ENCODE data around the gene EML6.

EML6 gene

GRCh38 chr2:54897420-54898310 is 174.2 kb downstream of the EML6 start:
- H2AFZ ChIP-seq (ENCODE audit: low read depth, low read length), result no peak overlapping the region
- H3K4me1 ChIP-seq (ENCODE audit: insufficient read depth, low read length), result no peaks in the 10 kb centered on the region
- no peaks in the 10 kb centered on the region for H3K9me3 ChIP-seq (ENCODE audit: low read length)
- H3K36me3 ChIP-seq (ENCODE audit: insufficient read depth, low read length), result no peaks in the 10 kb centered on the region
- no peaks in the 10 kb centered on the region for H3K27me3 ChIP-seq (ENCODE audit: insufficient read depth, low read length)
- no peak overlapping the region for H3K4me3 ChIP-seq (ENCODE audit: low read length)

- Histone ChIP-seq H2AFZ (ENCODE audit: low read depth, low read length) (no peak overlapping the region), H3K4me1 (ENCODE audit: insufficient read depth, low read length) (no peaks in the 10 kb centered on the region), H3K36me3 (ENCODE audit: insufficient read depth, low read length) (no peaks in the 10 kb centered on the region), H3K4me3 (ENCODE audit: low read length) (no peak overlapping the region), H3K9me3 (ENCODE audit: low read length) (no peaks in the 10 kb centered on the region), H3K27me3 (ENCODE audit: insufficient read depth, low read length) (no peaks in the 10 kb centered on the region)
Observed at GRCh38 chr2:54898456-54899226, 175.2 kb downstream of the EML6 start.

- Histone ChIP-seq H3K9me3 (ENCODE audit: low read length) (no peaks in the 10 kb centered on the region), H3K4me3 (ENCODE audit: low read length) (no peak overlapping the region), H2AFZ (ENCODE audit: low read depth, low read length) (no peak overlapping the region), H3K4me1 (ENCODE audit: insufficient read depth, low read length) (no peaks in the 10 kb centered on the region), H3K36me3 (ENCODE audit: insufficient read depth, low read length) (no peaks in the 10 kb centered on the region), H3K27me3 (ENCODE audit: insufficient read depth, low read length) (no peaks in the 10 kb centered on the region)
Observed at GRCh38 chr2:54899576-54900200, 176.2 kb downstream of the EML6 start.

- no peaks in the 10 kb centered on the region for H3K4me1 ChIP-seq (ENCODE audit: insufficient read depth, low read length)
- no peaks in the 10 kb centered on the region for H3K9me3 ChIP-seq (ENCODE audit: low read length)
- no peaks in the 10 kb centered on the region for H3K36me3 ChIP-seq (ENCODE audit: insufficient read depth, low read length)
- no peaks in the 10 kb centered on the region for H3K27me3 ChIP-seq (ENCODE audit: insufficient read depth, low read length)
- H3K4me3 ChIP-seq (ENCODE audit: low read length), result no peak overlapping the region
- H2AFZ ChIP-seq (ENCODE audit: low read depth, low read length), result no peak overlapping the region
Observed at GRCh38 chr2:54901224-54901986, 177.9 kb downstream of the EML6 start.

GRCh38 chr2:54902763-54903162 is 179.3 kb downstream of the EML6 start:
- Histone ChIP-seq H3K36me3 (ENCODE audit: insufficient read depth, low read length) (no peaks in the 10 kb centered on the region), H3K4me1 (ENCODE audit: insufficient read depth, low read length) (no peaks in the 10 kb centered on the region), H3K9me3 (ENCODE audit: low read length) (no peaks in the 10 kb centered on the region), H3K27me3 (ENCODE audit: insufficient read depth, low read length) (no peaks in the 10 kb centered on the region), H3K4me3 (ENCODE audit: low read length) (no peak overlapping the region), H2AFZ (ENCODE audit: low read depth, low read length) (no peak overlapping the region)

- Histone ChIP-seq H3K27me3 (ENCODE audit: insufficient read depth, low read length) (no peaks in the 10 kb centered on the region), H3K36me3 (ENCODE audit: insufficient read depth, low read length) (no peaks in the 10 kb centered on the region), H2AFZ (ENCODE audit: low read depth, low read length) (no peak overlapping the region), H3K4me1 (ENCODE audit: insufficient read depth, low read length) (no peaks in the 10 kb centered on the region), H3K4me3 (ENCODE audit: low read length) (no peak overlapping the region), H3K9me3 (ENCODE audit: low read length) (no peaks in the 10 kb centered on the region)
Observed at GRCh38 chr2:54903736-54904554, 180.5 kb downstream of the EML6 start.

GRCh38 chr2:54904836-54905235 is 181.4 kb downstream of the EML6 start:
- Histone ChIP-seq H3K27me3 (ENCODE audit: insufficient read depth, low read length) (no peaks in the 10 kb centered on the region), H3K36me3 (ENCODE audit: insufficient read depth, low read length) (no peaks in the 10 kb centered on the region), H3K9me3 (ENCODE audit: low read length) (no peaks in the 10 kb centered on the region), H3K4me1 (ENCODE audit: insufficient read depth, low read length) (no peaks in the 10 kb centered on the region), H3K4me3 (ENCODE audit: low read length) (no peak overlapping the region), H2AFZ (ENCODE audit: low read depth, low read length) (no peak overlapping the region)

- H3K9me3 ChIP-seq (ENCODE audit: low read length), result no peaks in the 10 kb centered on the region
- no peaks in the 10 kb centered on the region for H3K27me3 ChIP-seq (ENCODE audit: insufficient read depth, low read length)
- no peaks in the 10 kb centered on the region for H3K4me1 ChIP-seq (ENCODE audit: insufficient read depth, low read length)
- no peak overlapping the region for H3K4me3 ChIP-seq (ENCODE audit: low read length)
- H3K36me3 ChIP-seq (ENCODE audit: insufficient read depth, low read length), result no peaks in the 10 kb centered on the region
- no peak overlapping the region for H2AFZ ChIP-seq (ENCODE audit: low read depth, low read length)
Observed at GRCh38 chr2:54906716-54907115, 183.3 kb downstream of the EML6 start.

GRCh38 chr2:54907663-54908062 is 184.2 kb downstream of the EML6 start:
- Histone ChIP-seq H3K27me3 (ENCODE audit: insufficient read depth, low read length) (no peaks in the 10 kb centered on the region), H3K36me3 (ENCODE audit: insufficient read depth, low read length) (no peaks in the 10 kb centered on the region), H3K4me3 (ENCODE audit: low read length) (no peak overlapping the region), H3K4me1 (ENCODE audit: insufficient read depth, low read length) (no peaks in the 10 kb centered on the region), H2AFZ (ENCODE audit: low read depth, low read length) (no peak overlapping the region), H3K9me3 (ENCODE audit: low read length) (no peaks in the 10 kb centered on the region)

- Histone ChIP-seq H3K9me3 (ENCODE audit: low read length) (no peaks in the 10 kb centered on the region), H3K27me3 (ENCODE audit: insufficient read depth, low read length) (no peaks in the 10 kb centered on the region), H3K4me1 (ENCODE audit: insufficient read depth, low read length) (no peaks in the 10 kb centered on the region), H3K36me3 (ENCODE audit: insufficient read depth, low read length) (no peaks in the 10 kb centered on the region), H2AFZ (ENCODE audit: low read depth, low read length) (no peak overlapping the region), H3K4me3 (ENCODE audit: low read length) (no peak overlapping the region)
Observed at GRCh38 chr2:54908591-54908990, 185.1 kb downstream of the EML6 start.

GRCh38 chr2:54909001-54909400 is 185.5 kb downstream of the EML6 start:
- H3K27me3 ChIP-seq (ENCODE audit: insufficient read depth, low read length), result no peaks in the 10 kb centered on the region
- no peak overlapping the region for H2AFZ ChIP-seq (ENCODE audit: low read depth, low read length)
- no peaks in the 10 kb centered on the region for H3K4me1 ChIP-seq (ENCODE audit: insufficient read depth, low read length)
- H3K36me3 ChIP-seq (ENCODE audit: insufficient read depth, low read length), result no peaks in the 10 kb centered on the region
- no peaks in the 10 kb centered on the region for H3K9me3 ChIP-seq (ENCODE audit: low read length)
- no peak overlapping the region for H3K4me3 ChIP-seq (ENCODE audit: low read length)

- H3K36me3 ChIP-seq (ENCODE audit: insufficient read depth, low read length), result no peaks in the 10 kb centered on the region
- H3K4me3 ChIP-seq (ENCODE audit: low read length), result no peak overlapping the region
- H3K9me3 ChIP-seq (ENCODE audit: low read length), result no peaks in the 10 kb centered on the region
- no peak overlapping the region for H2AFZ ChIP-seq (ENCODE audit: low read depth, low read length)
- no peaks in the 10 kb centered on the region for H3K27me3 ChIP-seq (ENCODE audit: insufficient read depth, low read length)
- H3K4me1 ChIP-seq (ENCODE audit: insufficient read depth, low read length), result no peaks in the 10 kb centered on the region
Observed at GRCh38 chr2:54912305-54912704, 188.8 kb downstream of the EML6 start.

All from neuron (in vitro differentiated cells).